Astrocyte (in vitro differentiated cells and primary cell): ENCODE measurements around the gene AUTS2.

Experiments used
- CTCF ChIP-seq: IDR thresholded peaks from 2 replicates; pipeline ENCODE4 v1.5.1; 2011; ENCODE audit warnings: low read depth, mild to moderate bottlenecking, inconsistent platforms, low read length, moderate library complexity; ENCODE audit not compliant: insufficient read depth
- EZH2 ChIP-seq: IDR thresholded peaks from 2 replicates; pipeline ENCODE4 v1.6.1; 2012; ENCODE audit warnings: mild to moderate bottlenecking, low read length, inconsistent platforms; ENCODE audit not compliant: insufficient read depth

DNA sequence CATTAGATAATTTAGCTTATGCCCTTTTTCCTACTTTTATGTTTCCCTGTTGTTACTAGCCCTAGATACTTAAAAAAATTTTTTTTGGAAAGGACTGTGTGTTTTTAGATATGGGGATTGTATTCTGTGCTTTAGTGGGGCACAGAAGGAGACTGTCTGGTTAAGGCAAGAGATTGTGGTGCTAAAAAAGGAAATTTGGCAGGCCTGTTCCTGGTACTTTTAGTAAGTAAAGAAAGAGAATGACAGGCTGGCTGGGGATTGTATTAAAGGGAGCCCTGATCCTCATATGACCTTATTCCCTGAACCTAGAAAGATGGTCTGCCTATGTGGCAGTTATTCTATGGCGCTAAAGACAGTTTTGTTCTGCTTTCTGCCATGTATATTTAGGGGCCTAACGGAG, 74.8 kb downstream of the AUTS2 start:
- TF ChIP-seq EZH2 (no peak), CTCF (no peak)
